HG03469 (cell line): ENCODE data around the gene TRIM44.
"Not testable (repeated sequence)": the region's sequence is repeated elsewhere in the genome, so short reads cannot be mapped to it uniquely, and the experiment has no call there.

Experiments used
- ATAC-seq: cut with Tn5 transposase; IDR thresholded peaks from one replicate; pipeline ENCODE4 v1.9.1; 2021; ENCODE audit warnings: mild to moderate bottlenecking, moderate library complexity, moderate number of reproducible peaks; ENCODE audit not compliant: unreplicated experiment

TRIM44 gene

GRCh38 chr11:35714882-35715627 is 52.5 kb downstream of the TRIM44 start:
- peak; percentile 84 for ATAC-seq

- not testable (repeated sequence) for ATAC-seq
These were observed 53.1 kb downstream of the TRIM44 start for GRCh38 chr11:35715677-35716076.

- no peak for ATAC-seq
These were observed 54.5 kb downstream of the TRIM44 start for GRCh38 chr11:35717043-35717442.

- no peak for ATAC-seq
These were observed 54.9 kb downstream of the TRIM44 start for GRCh38 chr11:35717520-35717919.

- ATAC-seq = no peak
These were observed 59.2 kb downstream of the TRIM44 start for GRCh38 chr11:35721651-35722282.

- ATAC-seq = no peak
These were observed 60.1 kb downstream of the TRIM44 start for GRCh38 chr11:35722641-35723040.

GRCh38 chr11:35723493-35723892 is 60.9 kb downstream of the TRIM44 start:
- no peak for ATAC-seq

- no peak for ATAC-seq
These were observed 61.3 kb downstream of the TRIM44 start for GRCh38 chr11:35723913-35724312.

GRCh38 chr11:35725885-35726284 is 63.3 kb downstream of the TRIM44 start:
- ATAC-seq = no peak

- ATAC-seq = no peak
These were observed 64.6 kb downstream of the TRIM44 start for GRCh38 chr11:35727140-35727539.

GRCh38 chr11:35730254-35730653 is 67.7 kb downstream of the TRIM44 start:
- ATAC-seq = no peak

GRCh38 chr11:35734669-35735410 is 72.3 kb downstream of the TRIM44 start:
- no peak for ATAC-seq

GRCh38 chr11:35735411-35735810 is 72.8 kb downstream of the TRIM44 start:
- no peak for ATAC-seq

GRCh38 chr11:35735903-35736302 is 73.3 kb downstream of the TRIM44 start:
- no peak for ATAC-seq

- ATAC-seq = no peak
These were observed 74.4 kb downstream of the TRIM44 start for GRCh38 chr11:35736952-35737351.

- ATAC-seq = no peak
These were observed 77.7 kb downstream of the TRIM44 start for GRCh38 chr11:35740061-35740799.

- no peak for ATAC-seq
These were observed 80.3 kb downstream of the TRIM44 start for GRCh38 chr11:35742707-35743454.

GRCh38 chr11:35746356-35747153 is 84.0 kb downstream of the TRIM44 start:
- no peak for ATAC-seq

- ATAC-seq = no peak
These were observed 85.1 kb downstream of the TRIM44 start for GRCh38 chr11:35747668-35748067.

- no peak for ATAC-seq
These were observed 86.1 kb downstream of the TRIM44 start for GRCh38 chr11:35748644-35749043.
